Sigmoid colon (tissue), 4 donors: Measurements from ENCODE around the gene DARS2.

Experiments used
- CTCF ChIP-seq, 4 experiments: fragments of 450-650 bp in 3 of 4; fragments of 200-600 bp in 1 of 4; IDR thresholded peaks; one replicate each; pipeline ENCODE4 v1.5.1; 2016 to 2019; ENCODE audit warnings: antibody characterized with exemption in 4 of 4, mild to moderate bottlenecking in 3 of 4, moderate library complexity in 2 of 4
- POLR2AphosphoS5 ChIP-seq, 4 donors: sonication (generic); formaldehyde crosslinking; IDR thresholded peaks; one replicate each; pipeline ENCODE4 v1.6.1; 2017; ENCODE audit warnings: antibody characterized with exemption in 4 of 4

- no peak for TF ChIP-seq CTCF (IDR thresholded peaks at IDR 0.05)
- TF ChIP-seq POLR2AphosphoS5 (IDR thresholded peaks at IDR 0.05) = no peak
These were observed 62.5 kb downstream of the DARS2 start for GRCh38 chr1:173886746-173887611.
